CD4-positive, alpha-beta T cell (primary cell): Measurements from ENCODE around the gene ZNF521. TPM values are rescaled to one million over a fixed set of nuclear protein-coding genes. Genes with fewer than 3 reads are reported as not detected.

Source experiments
- ATAC-seq: fragments of 200-7000 bp; cut with Tn5 transposase; one replicate; pipeline ENCODE4 v1.10.0; 2022; ENCODE audit warnings: mild to moderate bottlenecking; ENCODE audit not compliant: poor library complexity
- CTCF ChIA-PET: fragments of 350-600 bp; sonication (Branson Sonifier 250); formaldehyde crosslinking; loops from one replicate; lab custom pipeline; 2021; ENCODE audit warnings: antibody characterized with exemption, inconsistent platforms; lab: Charles Lee
- POLR2A ChIA-PET: fragments of 350-600 bp; sonication (Branson Sonifier 250); formaldehyde crosslinking; loops from one replicate; lab custom pipeline; 2021; ENCODE audit warnings: antibody characterized with exemption, inconsistent platforms; lab: Charles Lee
- DNase-seq, 14 experiments: peaks; one replicate each; pipeline ENCODE4 v3.0.0-alpha.2; 2013 to 2020; ENCODE audit warnings: mixed read lengths in 2 of 14
- H3K27ac ChIP-seq, 2 donors: one replicate each; pipeline versions ENCODE4 v1.5.1 to v1.7.0; 2013; ENCODE audit warnings: low read length in 2 of 2, low read depth in 1 of 2, mild to moderate bottlenecking in 1 of 2
- H3K27me3 ChIP-seq, 2 experiments: 1 replicate in 1 of 2; 2 replicates in 1 of 2; pipeline versions ENCODE4 v1.6.1 to v1.7.0; 2013; ENCODE audit warnings: low read length in 2 of 2, control low read depth in 1 of 2, mild to moderate bottlenecking in 1 of 2, moderate library complexity in 1 of 2; ENCODE audit not compliant: insufficient read depth in 2 of 2, control insufficient read depth in 1 of 2
- H3K36me3 ChIP-seq: one replicate; pipeline ENCODE4 v1.6.1; 2013; ENCODE audit warnings: low read length, control low read depth; ENCODE audit not compliant: insufficient read depth
- H3K4me1 ChIP-seq: one replicate; pipeline ENCODE4 v1.6.1; 2013; ENCODE audit warnings: low read length, control low read depth; ENCODE audit not compliant: insufficient read depth
- H3K4me3 ChIP-seq: one replicate; pipeline ENCODE4 v1.5.1; 2013; ENCODE audit warnings: mild to moderate bottlenecking, low read length, moderate library complexity
- H3K9me3 ChIP-seq, 2 experiments: 1 replicate in 1 of 2; 2 replicates in 1 of 2; pipeline versions ENCODE4 v1.6.1 to v1.7.0; 2013; ENCODE audit warnings: low read length in 2 of 2, mild to moderate bottlenecking in 2 of 2, control low read depth in 1 of 2, moderate library complexity in 1 of 2; ENCODE audit not compliant: control insufficient read depth in 1 of 2, insufficient read depth in 1 of 2
- H3K27ac Mint-ChIP-seq: one replicate; pipeline ENCODE4 v1.8.0; 2020; ENCODE audit warnings: mixed read lengths
- H3K27me3 Mint-ChIP-seq: one replicate; pipeline ENCODE4 v1.8.0; 2021; ENCODE audit warnings: mixed read lengths
- H3K36me3 Mint-ChIP-seq: one replicate; pipeline ENCODE4 v1.8.0; 2021; ENCODE audit warnings: low read depth, mixed read lengths
- H3K4me1 Mint-ChIP-seq: one replicate; pipeline ENCODE4 v1.8.0; 2021; ENCODE audit warnings: low read depth, mixed read lengths
- H3K4me3 Mint-ChIP-seq: one replicate; pipeline ENCODE4 v1.8.0; 2020; ENCODE audit warnings: mild to moderate bottlenecking, mixed read lengths
- H3K9me3 Mint-ChIP-seq: one replicate; pipeline ENCODE4 v1.8.0; 2020; ENCODE audit warnings: mixed read lengths
- CTCF ChIP-seq: fragments of 200-600 bp; IDR thresholded peaks from one replicate; pipeline ENCODE4 v1.8.0; 2022; ENCODE audit warnings: antibody characterized with exemption, mild to moderate bottlenecking
- intact Hi-C, 2 experiments: fragments of 100-400 bp; cut with DNase I in 1 of 2; cut with micrococcal nuclease in 1 of 2; formaldehyde crosslinking; loops; one replicate each; pipeline versions ENCODE4 v1.15.1 to v1.9.0; 2023 to 2025; cut with DNase I, micrococcal nuclease
- total RNA-seq, 174 experiments: library from RNA in 2 of 174; stranded (reverse) in 2 of 174; gene quantifications; one replicate each; pipeline ENCODE4 v1.2.3 and lab custom pipeline; 2021 to 2026

The ZNF521 gene
- total RNA-seq, 2 experiments from 2014 or later: not detected

- intact Hi-C loops: no loop called here
- ATAC-seq (no peak), DNase-seq (no peak)
- Mint-ChIP-seq H3K36me3 (no peaks in the 10 kb centered on the region), H3K4me1 (no peaks in the 10 kb centered on the region), H3K9me3 (no peaks in the 10 kb centered on the region), H3K4me3 (no peak overlapping the region), H3K27me3 (no peaks in the 10 kb centered on the region), H3K27ac (no peak overlapping the region)
- no peaks in the 10 kb centered on the region for H3K4me1 ChIP-seq
- no peaks in the 10 kb centered on the region for H3K36me3 ChIP-seq
- POLR2A ChIA-PET: no interaction called here
- no peaks in the 10 kb centered on the region for H3K27me3 ChIP-seq
- CTCF ChIA-PET: interaction anchor here (1.0 kb wide), 1 partner anchor 9 kb away, joined by 3 read pairs; no protein-coding TSS in a partner anchor
- H3K9me3 ChIP-seq: no peaks in the 10 kb centered on the region
- TF ChIP-seq CTCF: no peak
- H3K4me3 ChIP-seq: no peak overlapping the region
- H3K27ac ChIP-seq: no peak overlapping the region
Observed at GRCh38 chr18:25136416-25137196, 215.4 kb downstream of the ZNF521 start.

- DNase-seq (no peak), ATAC-seq (no peak)
- Mint-ChIP-seq H3K4me3 (no peak overlapping the region), H3K36me3 (no peaks in the 10 kb centered on the region), H3K4me1 (no peaks in the 10 kb centered on the region), H3K27ac (no peak overlapping the region), H3K27me3 (no peaks in the 10 kb centered on the region), H3K9me3 (no peaks in the 10 kb centered on the region)
- Histone ChIP-seq H3K27me3 (no peaks in the 10 kb centered on the region), H3K9me3 (no peaks in the 10 kb centered on the region), H3K27ac (no peak overlapping the region), H3K36me3 (no peaks in the 10 kb centered on the region), H3K4me3 (no peak overlapping the region), H3K4me1 (no peaks in the 10 kb centered on the region)
- ChIA-PET POLR2A (no interaction called here), CTCF (no interaction called here)
- TF ChIP-seq CTCF: no peak
- intact Hi-C loops: no loop called here
Observed at GRCh38 chr18:25134861-25135260, 217.1 kb downstream of the ZNF521 start.

GRCh38 chr18:25133879-25134278 is 218.1 kb downstream of the ZNF521 start:
- ChIA-PET POLR2A (no interaction called here), CTCF (no interaction called here)
- TF ChIP-seq CTCF: no peak
- DNase-seq (no peak), ATAC-seq (no peak)
- Mint-ChIP-seq H3K36me3 (no peaks in the 10 kb centered on the region), H3K9me3 (no peaks in the 10 kb centered on the region), H3K4me3 (no peak overlapping the region), H3K27ac (no peak overlapping the region), H3K4me1 (no peaks in the 10 kb centered on the region), H3K27me3 (no peaks in the 10 kb centered on the region)
- intact Hi-C loops: no loop called here
- Histone ChIP-seq H3K4me1 (no peaks in the 10 kb centered on the region), H3K27me3 (no peaks in the 10 kb centered on the region), H3K4me3 (no peak overlapping the region), H3K36me3 (no peaks in the 10 kb centered on the region), H3K27ac (no peak overlapping the region), H3K9me3 (no peaks in the 10 kb centered on the region)
